A549 (cell line): Measurements from ENCODE around the gene FGF18. TPM values are rescaled to one million over a fixed set of nuclear protein-coding genes. Genes with fewer than 3 reads are reported as not detected.
"Not testable (repeated sequence)": the region's sequence is repeated elsewhere in the genome, so short reads cannot be mapped to it uniquely, and the experiment has no call there.

Experiments
- ATAC-seq, 2 experiments: fragments of 200-7000 bp in 1 of 2; fragments of >200 bp in 1 of 2; cut with Nextera tagmentation in 1 of 2; cut with Tn5 transposase in 1 of 2; 3 replicates each; pipeline versions ENCODE4 v1.8.0 to v1.9.1; 2018 to 2020; ENCODE audit warnings: mild to moderate bottlenecking in 1 of 2, moderate library complexity in 1 of 2
- CTCF ChIA-PET: fragments of 300-600 bp; sonication (Branson Sonifier 250); formaldehyde crosslinking; extraction: SDS; loops from one replicate; lab custom pipeline; 2021; ENCODE audit warnings: antibody characterized with exemption, inconsistent platforms; lab: Yijun Ruan, JAX
- POLR2A ChIA-PET: fragments of 350-600 bp; formaldehyde crosslinking; extraction: SDS; loops from one replicate; lab custom pipeline; 2021; ENCODE audit warnings: antibody characterized with exemption, inconsistent platforms; lab: Yijun Ruan, JAX
- DNase-seq, 2 experiments: peaks; one replicate each; pipeline versions ENCODE4 v3.0.0 to v3.0.0-alpha.2; 2011 to 2016; ENCODE audit warnings: low read depth in 1 of 2, low spot score in 1 of 2
- FAIRE-seq: peaks from 2 replicates; lab custom pipeline; 2011; peaks lifted over from hg19 to GRCh38; lab: Jason Lieb, UNC
- H3K27ac ChIP-seq, 2 experiments: fragments of >200 bp; sonication (Bioruptor Twin); formaldehyde crosslinking; 3 replicates each; pipeline ENCODE4 v1.5.1; 2016 to 2017
- H3K4me1 ChIP-seq: fragments of >200 bp; sonication (Bioruptor Twin); formaldehyde crosslinking; 3 replicates; pipeline ENCODE4 v1.6.1; 2016
- H3K4me2 ChIP-seq: fragments of >200 bp; sonication (Bioruptor Twin); formaldehyde crosslinking; 3 replicates; pipeline ENCODE4 v1.6.1; 2016
- H3K4me3 ChIP-seq: fragments of >200 bp; sonication (Bioruptor Twin); formaldehyde crosslinking; 3 replicates; pipeline ENCODE4 v1.5.1; 2016
- H3K9me3 ChIP-seq: fragments of >200 bp; sonication (Bioruptor Twin); formaldehyde crosslinking; 3 replicates; pipeline ENCODE4 v1.6.1; 2016
- ATOH8 ChIP-seq: fragments of 250-450 bp; sonication (Bioruptor Pico); IDR thresholded peaks from 2 replicates; pipeline ENCODE4 v1.5.0; 2020; ENCODE audit warnings: low read depth, mild to moderate bottlenecking, moderate library complexity
- BCL3 ChIP-seq: fragments of >200 bp; sonication (Bioruptor Twin); formaldehyde crosslinking; IDR thresholded peaks from 3 replicates; pipeline ENCODE4 v1.6.1; 2016
- CBX2 ChIP-seq: fragments of 200-600 bp; sonication (generic); IDR thresholded peaks from 2 replicates; pipeline ENCODE4 v1.6.1; 2016; ENCODE audit warnings: low read depth, mild to moderate bottlenecking, borderline replicate concordance
- CHD2 ChIP-seq: fragments of 150-350 bp; IDR thresholded peaks from 2 replicates; pipeline ENCODE4 v1.6.1; 2014; ENCODE audit warnings: low read length; ENCODE audit not compliant: partially characterized antibody
- ELK1 ChIP-seq: fragments of 150-350 bp; IDR thresholded peaks from 2 replicates; pipeline ENCODE4 v1.6.1; 2014; ENCODE audit warnings: low read depth, mild to moderate bottlenecking, low read length
- HDAC2 ChIP-seq: fragments of 200-600 bp; sonication (generic); IDR thresholded peaks from 2 replicates; pipeline ENCODE4 v1.6.1; 2016
- HOXB5 ChIP-seq: fragments of 250-450 bp; sonication (Bioruptor Pico); IDR thresholded peaks from 2 replicates; pipeline ENCODE4 v1.5.0; 2020; ENCODE audit warnings: mild to moderate bottlenecking, moderate library complexity
- KDM1A ChIP-seq: fragments of 200-600 bp; sonication (generic); IDR thresholded peaks from 2 replicates; pipeline ENCODE4 v1.6.1; 2016; ENCODE audit warnings: low read depth, mild to moderate bottlenecking
- MAX ChIP-seq: IDR thresholded peaks from 2 replicates; pipeline ENCODE4 v1.6.1; 2012
- MAZ ChIP-seq: fragments of 150-350 bp; IDR thresholded peaks from 2 replicates; pipeline ENCODE4 v1.6.1; 2014; ENCODE audit warnings: antibody characterized with exemption, low read depth, low read length, borderline replicate concordance
- NPAS2 ChIP-seq: fragments of 250-450 bp; sonication (Bioruptor Pico); IDR thresholded peaks from 2 replicates; pipeline ENCODE4 v1.8.0; 2022; ENCODE audit warnings: mild to moderate bottlenecking, moderate library complexity, borderline replicate concordance
- NR3C1 ChIP-seq: fragments of >200 bp; sonication (Bioruptor Twin); formaldehyde crosslinking; IDR thresholded peaks from 3 replicates; pipeline ENCODE4 v1.6.1; 2017
- PBX3 ChIP-seq: IDR thresholded peaks from 2 replicates; pipeline ENCODE4 v1.6.1; 2012
- PHF8 ChIP-seq: fragments of 200-600 bp; sonication (generic); IDR thresholded peaks from 2 replicates; pipeline ENCODE4 v1.6.1; 2016; ENCODE audit warnings: low read depth, mild to moderate bottlenecking, antibody characterized with exemption, moderate library complexity, borderline replicate concordance
- POLR2AphosphoS2 ChIP-seq: conservative IDR thresholded peaks from 2 replicates; pipeline ENCODE4 v1.6.1; 2012; ENCODE audit warnings: low read length, improper control_type of control experiment, inconsistent platforms
- RNF2 ChIP-seq: fragments of 200-600 bp; sonication (generic); IDR thresholded peaks from 2 replicates; pipeline ENCODE4 v1.6.1; 2016; ENCODE audit warnings: low read depth, mild to moderate bottlenecking, antibody characterized with exemption, moderate library complexity, borderline replicate concordance
- SREBF2 ChIP-seq: fragments of 450-650 bp; IDR thresholded peaks from 2 replicates; pipeline ENCODE4 v1.6.1; 2014; ENCODE audit warnings: mild to moderate bottlenecking, moderate library complexity
- TP53 ChIP-seq: fragments of 250-450 bp; sonication (Bioruptor Pico); IDR thresholded peaks from 2 replicates; pipeline ENCODE4 v1.5.0; 2021; ENCODE audit warnings: mild to moderate bottlenecking, moderate library complexity
- USF2 ChIP-seq: fragments of 450-650 bp; IDR thresholded peaks from 2 replicates; pipeline ENCODE4 v1.6.1; 2014; ENCODE audit warnings: antibody characterized with exemption
- ZFP36 ChIP-seq: fragments of 450-650 bp; IDR thresholded peaks from 2 replicates; pipeline ENCODE4 v1.6.1; 2014; ENCODE audit warnings: borderline replicate concordance; ENCODE audit not compliant: partially characterized antibody
- ZNF302 ChIP-seq: fragments of 250-450 bp; sonication (Bioruptor Pico); IDR thresholded peaks from 2 replicates; pipeline ENCODE4 v1.9.0; 2021; ENCODE audit warnings: inconsistent platforms, mild to moderate bottlenecking, moderate library complexity
- ZSCAN20 ChIP-seq: fragments of 250-450 bp; sonication (Bioruptor Pico); IDR thresholded peaks from 2 replicates; pipeline ENCODE4 v1.8.0; 2022; ENCODE audit warnings: mild to moderate bottlenecking, moderate library complexity
- WGBS: methylation state at CpG from one replicate; pipeline ENCODE4 v1.1.6; 2017; ENCODE audit errors: missing lambda C conversion rate; 5-methylcytosine and 5-hydroxymethylcytosine counted together
- polyA plus RNA-seq, 4 experiments: library from polyadenylated mRNA; depleted of rRNA in 3 of 4; stranded (reverse); fragments of >200 nt; fragmentation: RNase III in 1 of 4; extraction: RNeasy Plus Mini Kit Qiagen cat#74134 plus additional on column Dnase treatment in 1 of 4; gene quantifications; 2 replicates in 3 of 4; 3 replicates in 1 of 4; pipeline ENCODE4 v1.2.3, GENCODE V29; 2011 to 2017

FGF18 gene
- polyA plus RNA-seq, 2 of the 4 experiments (the other 2 are of a cell fraction): 0.09 to 0.16 TPM

- Histone ChIP-seq H3K4me3 (no peak overlapping the region), H3K27ac (no peak overlapping the region), H3K9me3 (no peaks in the 10 kb centered on the region), H3K4me1 (peaks cover 93% of the 10 kb centered on the region), H3K4me2 (peak overlapping the region; percentile 26; the same call in 2 of the 3 replicates)
- FAIRE-seq (no peak), ATAC-seq (peak; percentile 8 to 19; a peak in 4 of 6 replicates), DNase-seq (no peak)
- CTCF ChIA-PET: interaction anchor here (1.4 kb wide), 1 partner anchor 8 kb away, joined by 6 read pairs; no protein-coding TSS in a partner anchor
- 0 out of 2 replicates have a peak, but pooled peaks have one; percentile 42 for TF ChIP-seq POLR2AphosphoS2
- no peak for TF ChIP-seq NPAS2 (CRISPR knock-in tag)
- POLR2A ChIA-PET: interaction anchor here (1.5 kb wide), 1 partner anchor 9 kb away, joined by 5 read pairs; no protein-coding TSS in a partner anchor
- 86% methylated on average over 2 of the region's 2 CpGs for WGBS
These were observed 22.3 kb upstream of the FGF18 start for GRCh38 chr5:171397190-171397589.

GRCh38 chr5:171397599-171397998 lies 21.8 kb upstream of the FGF18 start:
- ChIA-PET CTCF (no interaction called here), POLR2A (no interaction called here)
- 0 out of 6 replicates have a peak, but pooled peaks of 1 of the 2 experiments have one; percentile 5 for ATAC-seq
- FAIRE-seq: no peak
- Histone ChIP-seq H3K27ac (no peak overlapping the region), H3K4me2 (peak overlapping the region; percentile 26), H3K4me3 (no peak overlapping the region)
- TF ChIP-seq ZSCAN20 (no peak), ELK1 (no peak), USF2 (no peak), BCL3 (no peak), CHD2 (no peak), SREBF2 (no peak), ZFP36 (no peak), PHF8 (no peak), RNF2 (no peak), TP53 (CRISPR knock-in tag) (no peak), HOXB5 (no peak), KDM1A (no peak), MAZ (no peak), CBX2 (no peak), ZNF302 (CRISPR knock-in tag) (no peak), NR3C1 (no peak), MAX (no peak), HDAC2 (no peak), ATOH8 (CRISPR knock-in tag) (no peak), PBX3 (no peak)
- TF ChIP-seq, all 56 proteins: peak for 0
- DNase-seq: no peak
- Histone ChIP-seq H3K9me3 (no peaks in the 10 kb centered on the region), H3K4me1 (peaks cover 89% of the 10 kb centered on the region)
- WGBS: 94% methylated on average over 4 of the region's 4 CpGs

- not testable (repeated sequence) for DNase-seq, H3K27ac ChIP-seq, FAIRE-seq, H3K9me3 ChIP-seq, H3K4me3 ChIP-seq
- H3K4me2 ChIP-seq: peak overlapping the region; percentile 26
- ChIA-PET CTCF (interaction anchor here (1.0 to 1.7 kb wide), 3 partner anchors 10 to 20 kb away, joined by 3 to 5 read pairs (median 4); partner anchors contain the start of gene FGF18), POLR2A (interaction anchor here (1.0 kb wide), 1 partner anchor 11 kb away, joined by 13 read pairs; the partner anchor contains the start of gene NPM1)
- peaks cover 79% of the 10 kb centered on the region for H3K4me1 ChIP-seq
- 87% methylated on average over 9 of the region's 9 CpGs for WGBS
- ATAC-seq: peak in 1 of 2 experiments; percentile 23; a peak in 4 of 6 replicates
These were observed 20.8 kb upstream of the FGF18 start for GRCh38 chr5:171398660-171399059.
